Endothelial cell of hepatic sinusoid (primary cell): ENCODE results near the gene SMIM11.
"Not testable (repeated sequence)": the region's sequence is repeated elsewhere in the genome, so short reads cannot be mapped to it uniquely, and the experiment has no call there.

ENCODE experiments used
- in situ Hi-C: cut with HindIII; loops from 2 replicates; pipeline ENCODE4 v1.10.0; 2017; ENCODE audit warnings: low sequenced_read_pairs

SMIM11 gene

DNA sequence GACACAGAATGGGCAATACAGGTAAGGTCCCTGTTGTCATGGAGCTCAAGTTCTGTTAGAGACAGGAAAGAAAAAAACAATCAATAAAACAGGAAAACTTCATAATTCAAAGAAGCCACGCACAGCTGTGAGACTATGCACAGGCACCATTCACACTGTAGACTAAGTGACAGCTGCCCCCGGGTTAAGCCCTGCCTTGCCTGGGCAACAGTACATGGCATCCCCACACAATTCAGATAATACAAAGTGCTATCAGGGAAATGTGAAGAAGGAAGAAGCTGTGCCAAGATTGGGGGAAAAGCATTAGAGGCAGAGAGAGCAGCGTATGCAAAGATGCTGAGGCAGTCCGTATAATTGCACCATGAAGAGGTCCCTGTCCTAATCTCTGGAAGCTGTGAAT, 20.5 kb upstream of the SMIM11 start:
- in situ Hi-C loops: no loop called here

- in situ Hi-C loops: no loop called here
Measured at GRCh38 chr21:34355570-34355969, 19.7 kb upstream of the SMIM11 start.

- in situ Hi-C loops: no loop called here
Measured at GRCh38 chr21:34357889-34358288, 17.4 kb upstream of the SMIM11 start.

- in situ Hi-C loops: no loop called here
Measured at GRCh38 chr21:34358866-34359265, 16.4 kb upstream of the SMIM11 start.

- in situ Hi-C loops: no loop called here
Measured at GRCh38 chr21:34360488-34361241, 14.6 kb upstream of the SMIM11 start.

DNA sequence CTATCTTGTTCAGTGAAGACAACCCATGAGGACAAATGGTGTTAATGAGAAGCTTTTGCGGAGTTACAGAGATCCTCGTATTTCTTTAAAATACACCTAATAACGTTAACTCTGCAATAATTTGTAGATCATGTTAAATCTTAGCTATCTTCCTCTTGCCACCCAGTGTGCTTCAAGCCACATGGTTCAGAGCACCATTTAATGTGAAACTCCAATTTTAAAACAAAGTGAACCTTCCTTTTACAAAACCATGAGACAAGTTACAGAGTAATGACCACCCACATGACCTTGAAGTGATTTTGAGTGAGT, 13.2 kb upstream of the SMIM11 start:
- in situ Hi-C loops: no loop called here

DNA sequence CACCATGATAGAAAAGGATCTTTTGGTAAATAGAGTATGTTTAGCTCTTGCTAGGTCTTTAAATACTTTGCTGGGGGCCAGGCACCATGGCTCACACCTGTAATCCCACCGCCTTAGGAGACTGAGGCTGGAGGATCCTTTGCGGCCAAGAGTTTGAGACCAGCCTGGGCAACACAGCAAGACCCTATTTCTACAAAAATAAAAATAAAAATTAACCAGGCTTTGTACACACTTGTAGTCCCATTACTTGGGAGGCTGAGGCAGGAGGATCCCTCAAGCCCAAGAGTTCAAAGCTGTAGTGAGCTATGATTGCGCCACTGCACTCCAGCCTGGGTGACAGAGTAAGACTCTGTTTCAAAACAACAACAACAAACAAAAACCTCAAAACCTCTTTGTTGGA, 12.6 kb upstream of the SMIM11 start:
- in situ Hi-C loops: no loop called here

GRCh38 chr21:34363733-34364132, 11.6 kb upstream of the SMIM11 start, which contains the start of gene KCNE2:
KCNE2 (plus strand) TSS chr21:34364006; CDS start chr21:34370479, 6,473 bp downstream.
- in situ Hi-C loops: no loop called here

GRCh38 chr21:34364921-34365320, 10.4 kb upstream of the SMIM11 start:
- in situ Hi-C loops: no loop called here

GRCh38 chr21:34365809-34366208, 9.5 kb upstream of the SMIM11 start:
- in situ Hi-C loops: no loop called here

DNA sequence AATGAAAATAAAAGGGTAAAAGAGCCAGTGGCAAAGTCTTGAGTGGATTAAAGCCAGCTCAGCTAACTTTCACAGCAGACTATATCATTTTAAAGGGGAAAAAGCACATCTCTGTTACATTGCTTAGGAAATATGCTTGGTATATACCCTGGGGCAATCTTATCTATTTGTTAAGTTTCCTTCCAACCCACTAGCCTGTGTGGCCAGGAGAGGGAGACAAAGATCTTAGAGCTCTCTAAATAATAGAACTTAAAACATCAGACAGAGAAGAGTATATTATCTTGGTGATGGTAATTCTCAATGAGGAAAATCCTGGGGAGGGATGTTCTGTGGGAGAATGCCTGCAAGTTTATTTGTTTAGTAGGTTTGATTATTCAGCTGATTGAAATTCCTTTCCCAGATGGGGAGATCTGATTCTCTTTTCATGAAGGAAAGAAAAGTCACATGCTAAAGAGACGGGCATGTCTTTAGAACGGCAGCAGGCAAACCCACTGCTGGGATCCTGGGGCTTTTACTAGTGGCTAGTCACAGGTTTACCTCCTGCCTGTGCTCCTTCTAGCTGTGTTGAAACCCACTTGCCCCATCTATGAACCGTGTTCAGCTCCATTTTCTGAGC, 7.9 kb upstream of the SMIM11 start:
- in situ Hi-C loops: no loop called here

DNA sequence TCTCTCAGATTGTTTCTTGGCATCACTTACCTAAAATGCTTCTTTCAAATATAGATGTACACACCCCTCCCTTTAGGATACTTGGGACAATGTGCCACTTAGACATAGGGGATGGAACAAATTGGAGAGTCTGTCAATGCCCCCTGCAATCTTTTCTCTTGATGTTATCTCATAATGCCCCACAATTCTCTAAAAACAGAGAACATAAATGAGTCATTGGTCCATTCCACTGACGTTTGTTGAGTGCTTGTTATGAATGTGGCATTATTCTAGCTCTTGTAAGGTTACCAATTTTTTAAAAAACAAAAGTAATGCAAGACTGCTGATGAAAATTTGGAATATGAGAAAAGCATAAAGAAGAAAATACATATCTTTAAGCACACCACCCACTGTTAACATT, 5.6 kb upstream of the SMIM11 start:
- in situ Hi-C loops: no loop called here

DNA sequence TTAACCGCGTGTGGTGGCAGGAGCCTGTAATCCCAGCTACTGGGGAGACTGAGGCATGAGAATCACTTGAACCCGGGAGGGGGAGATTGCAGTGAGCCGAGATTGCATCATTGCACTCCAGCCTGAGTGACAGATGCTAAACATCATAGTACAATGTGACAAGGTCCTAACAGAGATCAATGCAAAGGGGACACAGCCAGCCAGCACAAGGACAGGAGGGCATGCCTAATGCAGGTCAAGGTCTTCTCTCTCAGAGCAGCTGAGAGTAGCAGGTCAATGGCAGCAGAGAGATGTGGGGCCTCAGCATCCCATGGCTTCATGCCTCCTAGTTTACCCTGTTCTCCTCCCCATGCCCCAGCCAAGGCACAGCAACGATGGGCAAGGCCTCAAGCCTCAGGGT, 3.0 kb upstream of the SMIM11 start:
- in situ Hi-C loops: no loop called here

GRCh38 chr21:34374462-34374861, 845 bp upstream of the SMIM11 start:
- in situ Hi-C loops: not testable (repeated sequence)

GRCh38 chr21:34375619-34375972, 289 bp downstream of the SMIM11 start:
- in situ Hi-C loops: not testable (repeated sequence)

GRCh38 chr21:34383138-34383537, 7.8 kb downstream of the SMIM11 start:
- in situ Hi-C loops: not testable (repeated sequence)

- in situ Hi-C loops: not testable (repeated sequence)
Measured at GRCh38 chr21:34383724-34384415, 8.6 kb downstream of the SMIM11 start.

- in situ Hi-C loops: not testable (repeated sequence)
Measured at GRCh38 chr21:34400522-34400921, 25.2 kb downstream of the SMIM11 start.

DNA sequence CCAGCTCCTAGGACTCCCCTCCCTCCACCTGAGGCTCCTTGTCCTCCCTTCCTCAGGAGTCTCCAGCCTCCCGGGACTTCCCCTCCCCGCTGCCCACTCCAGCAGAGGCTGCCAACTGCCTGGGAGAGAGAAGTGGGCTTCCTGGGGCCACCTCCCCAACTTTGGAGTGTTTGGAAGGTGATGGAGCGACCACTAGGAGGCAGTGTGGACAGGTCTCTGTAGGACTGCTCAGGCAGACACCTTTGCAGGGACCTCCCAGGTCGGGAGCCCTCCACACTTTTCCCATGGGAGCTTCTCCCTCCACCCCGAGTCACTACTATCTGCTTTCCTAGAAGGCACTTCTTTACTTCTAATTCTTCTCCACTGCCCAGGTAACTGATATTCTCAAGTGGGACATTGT, 29.4 kb downstream of the SMIM11 start:
- in situ Hi-C loops: not testable (repeated sequence)

DNA sequence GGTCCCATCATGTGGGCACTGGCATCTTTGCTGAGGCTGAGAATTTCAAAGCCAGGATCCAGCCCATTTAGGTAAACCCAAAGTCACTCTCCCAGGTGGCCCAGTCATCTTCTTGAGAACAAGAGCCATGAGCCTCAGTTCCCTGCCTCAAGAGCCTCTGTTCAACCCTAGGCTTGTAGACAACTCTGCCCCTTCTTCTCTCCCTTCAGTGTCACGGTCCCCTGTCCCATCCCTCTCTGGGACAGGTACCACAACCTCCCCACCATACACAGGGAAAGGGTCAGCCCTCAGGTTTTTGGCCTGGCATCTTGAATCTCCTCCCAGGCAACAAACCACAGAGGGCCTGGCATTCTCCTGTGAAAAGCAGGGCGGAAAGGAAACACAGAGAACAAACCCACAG, 30.4 kb downstream of the SMIM11 start:
- in situ Hi-C loops: not testable (repeated sequence)

DNA sequence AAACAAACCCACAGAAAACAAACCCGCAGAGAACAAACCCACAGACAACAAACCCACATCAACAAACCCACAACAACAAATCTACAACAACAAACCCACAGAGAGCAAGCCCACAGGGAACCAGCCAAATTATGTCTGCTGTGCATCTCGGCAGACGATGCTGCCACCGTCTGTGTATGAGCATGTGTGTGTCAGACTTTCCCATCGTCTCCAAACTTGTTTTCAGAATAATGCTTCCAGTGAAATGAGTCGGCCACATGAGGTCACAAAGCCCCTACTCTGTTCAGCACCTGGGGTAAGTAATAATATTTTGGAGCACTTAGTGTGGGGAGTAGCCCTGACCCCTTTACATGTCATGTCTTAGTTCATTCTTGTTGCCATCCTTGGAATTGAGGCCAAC, 30.8 kb downstream of the SMIM11 start:
- in situ Hi-C loops: not testable (repeated sequence)

GRCh38 chr21:34406676-34407075, 31.4 kb downstream of the SMIM11 start:
- in situ Hi-C loops: not testable (repeated sequence)
